Measurements from ENCODE around the gene TCF15. TPM values are rescaled to one million over a fixed set of nuclear protein-coding genes. Genes with fewer than 3 reads are reported as not detected.

Gene TCF15
- total and polyA plus RNA-seq, 2 of the 13 experiments (the other 11 are each of a cell fraction or from before 2014, with no cell fraction given), result not detected

GRCh38 chr20:645318-646106, 35.4 kb upstream of the TCF15 start (continued):
- peak; percentile 93; the same call in 1 of the 2 replicates for TF ChIP-seq ZSCAN5A (CRISPR knock-in tag; IDR thresholded peaks at IDR 0.05; ENCODE audit: borderline replicate concordance)
- no peak for TF ChIP-seq MTA3 (CRISPR knock-in tag; IDR thresholded peaks at IDR 0.05)
- TF ChIP-seq REPIN1 (CRISPR knock-in tag; IDR thresholded peaks at IDR 0.05; ENCODE audit: borderline replicate concordance, low read depth), result peak; percentile 89; the same call in 1 of the 2 replicates
- TF ChIP-seq ELF3 (CRISPR knock-in tag; IDR thresholded peaks at IDR 0.05), result peak; percentile 99
- peak; percentile 63 for TF ChIP-seq TBL1XR1 (IDR thresholded peaks at IDR 0.05; ENCODE audit: borderline replicate concordance, low read length, partially characterized antibody)
- TF ChIP-seq ATAD3A (CRISPR knock-in tag; IDR thresholded peaks at IDR 0.05), result 0 out of 2 replicates have a peak, but pooled peaks have one; percentile 59
- peak; percentile 40; the same call in 1 of the 2 replicates for TF ChIP-seq FOXJ3 (CRISPR knock-in tag; IDR thresholded peaks at IDR 0.05; ENCODE audit: borderline replicate concordance)
- peak; percentile 95 for TF ChIP-seq PHF21A (CRISPR knock-in tag; IDR thresholded peaks at IDR 0.05)
- peak; percentile 64 for TF ChIP-seq CBFB (CRISPR knock-in tag; IDR thresholded peaks at IDR 0.05)
- TF ChIP-seq GABPA (IDR thresholded peaks at IDR 0.05; ENCODE audit: low read depth, low read length), result no peak; the same call in 1 of the 2 replicates
- TF ChIP-seq GABPA (CRISPR knock-in tag; IDR thresholded peaks at IDR 0.05; ENCODE audit: low read depth), result peak; percentile 84
- peak; percentile 73; the same call in 1 of the 2 replicates for TF ChIP-seq ZNF773 (CRISPR knock-in tag; IDR thresholded peaks at IDR 0.05; ENCODE audit: borderline replicate concordance)
- TF ChIP-seq CENPBD1 (CRISPR knock-in tag; IDR thresholded peaks at IDR 0.05; ENCODE audit: borderline replicate concordance, low read depth), result no peak; the same call in 1 of the 2 replicates
- TF ChIP-seq ZNF205 (CRISPR knock-in tag; IDR thresholded peaks at IDR 0.05), result peak; percentile 83; the same call in 1 of the 2 replicates
- no peak for TF ChIP-seq ZNF138 (CRISPR knock-in tag; IDR thresholded peaks at IDR 0.05; ENCODE audit: low read depth)
- TF ChIP-seq CBX1 (IDR thresholded peaks at IDR 0.05; ENCODE audit: low read depth), result peak; percentile 57
- peak; percentile 98 for TF ChIP-seq HNF1B (CRISPR knock-in tag; IDR thresholded peaks at IDR 0.05)
- TF ChIP-seq ZNF549 (CRISPR knock-in tag; IDR thresholded peaks at IDR 0.05), result no peak
- no peak for TF ChIP-seq HDAC6 (IDR thresholded peaks at IDR 0.05; ENCODE audit: low read depth, low read length)
- TF ChIP-seq ZNF800 (CRISPR knock-in tag; IDR thresholded peaks at IDR 0.05), result no peak; the same call in 1 of the 2 replicates
- TF ChIP-seq XBP1 (CRISPR knock-in tag; IDR thresholded peaks at IDR 0.05), result peak; percentile 66; the same call in 1 of the 2 replicates
- TF ChIP-seq SOX13 (IDR thresholded peaks at IDR 0.05), result peak; percentile 59; the same call in 1 of the 2 replicates
- TF ChIP-seq SOX13 (CRISPR knock-in tag; conservative IDR thresholded peaks at IDR 0.05 in 1 of 2, IDR thresholded peaks at IDR 0.05 in 1 of 2), result peak in 1 of 2 experiments; percentile 57; a peak in 2 of 4 replicates
- no peak for TF ChIP-seq SP4 (CRISPR knock-in tag; IDR thresholded peaks at IDR 0.05)
- TF ChIP-seq ZNF543 (CRISPR knock-in tag; IDR thresholded peaks at IDR 0.05), result no peak; the same call in 1 of the 2 replicates
- no peak for TF ChIP-seq TAF1 (CRISPR knock-in tag; IDR thresholded peaks at IDR 0.05)

Data from HepG2 (cell line).